ENCODE measurements around the gene NME5.
"Not testable (repeated sequence)": the region's sequence is repeated elsewhere in the genome, so short reads cannot be mapped to it uniquely, and the experiment has no call there.

The NME5 gene

GRCh38 chr5:138160706-138161105 lies 21.5 kb upstream of the NME5 start:
- no peak overlapping the region for H2BK5ac ChIP-seq (ENCODE audit: low read length)
- peaks cover 57 to 94% of the 10 kb centered on the region in 2 donors for H3K36me3 ChIP-seq (replicated peaks in 1 of 2; ENCODE audit: control insufficient read depth in 2 of 2, insufficient read depth in 2 of 2, low read length in 2 of 2)
- H3K27ac ChIP-seq (replicated peaks; ENCODE audit: low read length): no peak overlapping the region
- no CpG with 5 or more reads among the region's 4 CpGs for WGBS, 2 donors (ENCODE audit: extremely low coverage in 2 of 2, insufficient read length in 2 of 2, insufficient replicate concordance in 1 of 2)
- no peak overlapping the region for H2BK15ac ChIP-seq (ENCODE audit: low read length)
- H3K79me1 ChIP-seq (ENCODE audit: low read depth, low read length): no peaks in the 10 kb centered on the region
- no peak overlapping the region for H4K91ac ChIP-seq (ENCODE audit: low read depth, low read length, poor library complexity)
- H3K18ac ChIP-seq (ENCODE audit: low read length): no peak overlapping the region
- no peak overlapping the region for H2AK5ac ChIP-seq (ENCODE audit: low read depth, low read length)
- H3K4me3 ChIP-seq (ENCODE audit: low read length in 2 of 2): no peak overlapping the region
- no peak overlapping the region for H3K14ac ChIP-seq (ENCODE audit: low read length)
- no peak overlapping the region for H3K4me2 ChIP-seq (ENCODE audit: insufficient read depth, low read length, poor library complexity, severe bottlenecking)
- no peak overlapping the region for H2BK12ac ChIP-seq (ENCODE audit: low read length)
- no peaks in the 10 kb centered on the region for H3K27me3 ChIP-seq (ENCODE audit: control insufficient read depth in 3 of 3, insufficient read depth in 3 of 3, low read depth in 1 of 3, low read length in 3 of 3)
- H2BK120ac ChIP-seq (ENCODE audit: low read depth, low read length): no peak overlapping the region
- H4K8ac ChIP-seq (ENCODE audit: low read depth, low read length): no peak overlapping the region
- no peak for DNase-seq (ENCODE audit: low spot score)
- no peak overlapping the region for H3K9ac ChIP-seq (ENCODE audit: low read depth, low read length, poor library complexity)
- no peak overlapping the region for H3K23ac ChIP-seq (ENCODE audit: low read depth, low read length, poor library complexity)
- no peak overlapping the region for H2AFZ ChIP-seq (ENCODE audit: low read length)
- H3K9me3 ChIP-seq (replicated peaks in 1 of 2; ENCODE audit: control insufficient read depth in 2 of 2, insufficient read depth in 1 of 2, low read depth in 1 of 2, low read length in 2 of 2): peaks cover 0 to 2% of the 10 kb centered on the region in 2 donors
- no peaks in the 10 kb centered on the region for H3K4me1 ChIP-seq (ENCODE audit: control insufficient read depth in 2 of 2, insufficient read depth in 1 of 2, low read depth in 1 of 2, low read length in 2 of 2)
- no peak overlapping the region for H3K4ac ChIP-seq (ENCODE audit: low read length)

GRCh38 chr5:138159666-138160065 lies 20.4 kb upstream of the NME5 start:
- Histone ChIP-seq H3K14ac (ENCODE audit: low read length) (no peak overlapping the region), H3K4me3 (ENCODE audit: low read length in 2 of 2) (peak overlapping the region in 1 of 2 donors; percentile 37), H3K9ac (ENCODE audit: low read depth, low read length, poor library complexity) (no peak overlapping the region), H3K36me3 (replicated peaks in 1 of 2; ENCODE audit: control insufficient read depth in 2 of 2, insufficient read depth in 2 of 2, low read length in 2 of 2) (peaks cover 50 to 87% of the 10 kb centered on the region in 2 donors), H3K18ac (ENCODE audit: low read length) (no peak overlapping the region), H3K4me2 (ENCODE audit: insufficient read depth, low read length, poor library complexity, severe bottlenecking) (no peak overlapping the region), H2BK120ac (ENCODE audit: low read depth, low read length) (no peak overlapping the region), H3K27me3 (ENCODE audit: control insufficient read depth in 3 of 3, insufficient read depth in 3 of 3, low read depth in 1 of 3, low read length in 3 of 3) (no peaks in the 10 kb centered on the region), H2BK5ac (ENCODE audit: low read length) (no peak overlapping the region), H2BK15ac (ENCODE audit: low read length) (no peak overlapping the region), H4K91ac (ENCODE audit: low read depth, low read length, poor library complexity) (no peak overlapping the region), H3K4me1 (ENCODE audit: control insufficient read depth in 2 of 2, insufficient read depth in 1 of 2, low read depth in 1 of 2, low read length in 2 of 2) (no peaks in the 10 kb centered on the region), H3K23ac (ENCODE audit: low read depth, low read length, poor library complexity) (no peak overlapping the region), H3K27ac (replicated peaks; ENCODE audit: low read length) (no peak overlapping the region), H3K9me3 (replicated peaks in 1 of 2; ENCODE audit: control insufficient read depth in 2 of 2, insufficient read depth in 1 of 2, low read depth in 1 of 2, low read length in 2 of 2) (peaks cover 0 to 2% of the 10 kb centered on the region in 2 donors), H4K8ac (ENCODE audit: low read depth, low read length) (no peak overlapping the region), H2BK12ac (ENCODE audit: low read length) (no peak overlapping the region), H2AFZ (ENCODE audit: low read length) (no peak overlapping the region), H3K4ac (ENCODE audit: low read length) (no peak overlapping the region), H3K79me1 (ENCODE audit: low read depth, low read length) (no peaks in the 10 kb centered on the region), H2AK5ac (ENCODE audit: low read depth, low read length) (no peak overlapping the region)
- WGBS, 2 donors (ENCODE audit: extremely low coverage in 2 of 2, insufficient read length in 2 of 2, insufficient replicate concordance in 1 of 2): no CpG with 5 or more reads among the region's 5 CpGs
- no peak for DNase-seq (ENCODE audit: low spot score)

GRCh38 chr5:138157626-138158025 lies 18.4 kb upstream of the NME5 start:
- no peaks in the 10 kb centered on the region for H3K79me1 ChIP-seq (ENCODE audit: low read depth, low read length)

GRCh38 chr5:138155977-138156376 lies 16.7 kb upstream of the NME5 start:
- not testable (repeated sequence) for H3K9ac ChIP-seq (ENCODE audit: low read depth, low read length, poor library complexity); H4K8ac ChIP-seq (ENCODE audit: low read depth, low read length); H3K27ac ChIP-seq (replicated peaks; ENCODE audit: low read length); H3K4ac ChIP-seq (ENCODE audit: low read length); H2BK12ac ChIP-seq (ENCODE audit: low read length); H3K27me3 ChIP-seq (ENCODE audit: control insufficient read depth in 3 of 3, insufficient read depth in 3 of 3, low read depth in 1 of 3, low read length in 3 of 3); H2BK15ac ChIP-seq (ENCODE audit: low read length); H3K23ac ChIP-seq (ENCODE audit: low read depth, low read length, poor library complexity); H2AK5ac ChIP-seq (ENCODE audit: low read depth, low read length); H3K4me1 ChIP-seq (ENCODE audit: control insufficient read depth in 2 of 2, insufficient read depth in 1 of 2, low read depth in 1 of 2, low read length in 2 of 2); H2BK120ac ChIP-seq (ENCODE audit: low read depth, low read length); H2AFZ ChIP-seq (ENCODE audit: low read length); H3K9me3 ChIP-seq (replicated peaks in 1 of 2; ENCODE audit: control insufficient read depth in 2 of 2, insufficient read depth in 1 of 2, low read depth in 1 of 2, low read length in 2 of 2); H3K79me1 ChIP-seq (ENCODE audit: low read depth, low read length); H3K4me2 ChIP-seq (ENCODE audit: insufficient read depth, low read length, poor library complexity, severe bottlenecking); DNase-seq (ENCODE audit: low spot score); H3K4me3 ChIP-seq (ENCODE audit: low read length in 2 of 2); H3K14ac ChIP-seq (ENCODE audit: low read length); H3K18ac ChIP-seq (ENCODE audit: low read length); H2BK5ac ChIP-seq (ENCODE audit: low read length); H4K91ac ChIP-seq (ENCODE audit: low read depth, low read length, poor library complexity)
- no CpG with 5 or more reads among the region's 9 CpGs for WGBS, 2 donors (ENCODE audit: extremely low coverage in 2 of 2, insufficient read length in 2 of 2, insufficient replicate concordance in 1 of 2)
- H3K36me3 ChIP-seq (replicated peaks in 1 of 2; ENCODE audit: control insufficient read depth in 2 of 2, insufficient read depth in 2 of 2, low read length in 2 of 2): peaks cover 27 to 50% of the 10 kb centered on the region in 2 donors

More at GRCh38 chr5:138157626-138158025, 18.4 kb upstream of the NME5 start:
- no peak overlapping the region for H2AFZ ChIP-seq (ENCODE audit: low read length)
- no peak overlapping the region for H3K18ac ChIP-seq (ENCODE audit: low read length)
- H3K23ac ChIP-seq (ENCODE audit: low read depth, low read length, poor library complexity): no peak overlapping the region
- no peak overlapping the region for H2BK120ac ChIP-seq (ENCODE audit: low read depth, low read length)
- H3K27me3 ChIP-seq (ENCODE audit: control insufficient read depth in 3 of 3, insufficient read depth in 3 of 3, low read depth in 1 of 3, low read length in 3 of 3): no peaks in the 10 kb centered on the region
- H2BK15ac ChIP-seq (ENCODE audit: low read length): no peak overlapping the region
- WGBS, 2 donors (ENCODE audit: extremely low coverage in 2 of 2, insufficient read length in 2 of 2, insufficient replicate concordance in 1 of 2): no CpG with 5 or more reads among the region's 1 CpG
- no peak overlapping the region for H2AK5ac ChIP-seq (ENCODE audit: low read depth, low read length)
- H4K8ac ChIP-seq (ENCODE audit: low read depth, low read length): no peak overlapping the region
- no peak overlapping the region for H3K4me2 ChIP-seq (ENCODE audit: insufficient read depth, low read length, poor library complexity, severe bottlenecking)
- H3K14ac ChIP-seq (ENCODE audit: low read length): no peak overlapping the region
- no peak overlapping the region for H2BK12ac ChIP-seq (ENCODE audit: low read length)
- no peak overlapping the region for H3K4me3 ChIP-seq (ENCODE audit: low read length in 2 of 2)
- DNase-seq (ENCODE audit: low spot score): no peak
- H3K9ac ChIP-seq (ENCODE audit: low read depth, low read length, poor library complexity): no peak overlapping the region
- H4K91ac ChIP-seq (ENCODE audit: low read depth, low read length, poor library complexity): no peak overlapping the region
- H3K4ac ChIP-seq (ENCODE audit: low read length): no peak overlapping the region
- H3K4me1 ChIP-seq (ENCODE audit: control insufficient read depth in 2 of 2, insufficient read depth in 1 of 2, low read depth in 1 of 2, low read length in 2 of 2): no peaks in the 10 kb centered on the region
- H3K36me3 ChIP-seq (replicated peaks in 1 of 2; ENCODE audit: control insufficient read depth in 2 of 2, insufficient read depth in 2 of 2, low read length in 2 of 2): peaks cover 37 to 66% of the 10 kb centered on the region in 2 donors
- H3K27ac ChIP-seq (replicated peaks; ENCODE audit: low read length): no peak overlapping the region
- H2BK5ac ChIP-seq (ENCODE audit: low read length): no peak overlapping the region
- peaks cover 0 to 2% of the 10 kb centered on the region in 2 donors for H3K9me3 ChIP-seq (replicated peaks in 1 of 2; ENCODE audit: control insufficient read depth in 2 of 2, insufficient read depth in 1 of 2, low read depth in 1 of 2, low read length in 2 of 2)

All from neuronal stem cell (in vitro differentiated cells).